PC-3 (cell line): ENCODE data around the gene NTNG1. TPM values are rescaled to one million over a fixed set of nuclear protein-coding genes. Genes with fewer than 3 reads are reported as not detected.

Experiments used
- ATAC-seq: fragments of 200-7000 bp; cut with Tn5 transposase; 2 replicates; pipeline ENCODE4 v1.9.1; 2020; ENCODE audit warnings: mild to moderate bottlenecking, moderate library complexity
- BruUV-seq: library from RNA; stranded (reverse); fragments of 400-500 nt; replicated peaks from 2 replicates; lab custom pipeline; 2021; lab: Mats Ljungman, UMichigan
- CTCF ChIA-PET: fragments of 300-600 bp; sonication (Branson Sonifier 250); formaldehyde crosslinking; loops from one replicate; lab custom pipeline; 2022; ENCODE audit warnings: antibody characterized with exemption; lab: Charles Lee
- POLR2A ChIA-PET: fragments of 300-600 bp; sonication (Branson Sonifier 250); formaldehyde crosslinking; loops from one replicate; lab custom pipeline; 2022; ENCODE audit warnings: antibody characterized with exemption; ENCODE audit not compliant: unreplicated experiment; lab: Charles Lee
- DNase-seq: peaks from one replicate; pipeline ENCODE4 v3.0.0-alpha.2; 2015
- H2AFZ ChIP-seq: fragments of 300-600 bp; sonication (generic); 2 replicates; pipeline ENCODE4 v1.6.0; 2016; ENCODE audit warnings: antibody characterized with exemption, low read length
- H3F3A ChIP-seq: fragments of 300-600 bp; sonication (generic); one replicate; pipeline ENCODE4 v1.6.0; 2017; ENCODE audit warnings: antibody characterized with exemption, low read length, control low read depth, mild to moderate bottlenecking; ENCODE audit not compliant: unreplicated experiment
- H3K27ac ChIP-seq: fragments of 300-600 bp; sonication (generic); 2 replicates; pipeline ENCODE4 v1.5.1; 2016; ENCODE audit warnings: mild to moderate bottlenecking, low read length
- H3K27me3 ChIP-seq: fragments of 300-600 bp; sonication (generic); 2 replicates; pipeline ENCODE4 v1.6.1; 2016; ENCODE audit warnings: low read length, mixed read lengths
- H3K36me3 ChIP-seq: fragments of 300-600 bp; sonication (generic); 2 replicates; pipeline ENCODE4 v1.6.1; 2016; ENCODE audit warnings: low read depth, mixed run types, low read length, mixed read lengths
- H3K4me1 ChIP-seq: fragments of 300-600 bp; sonication (generic); 2 replicates; pipeline ENCODE4 v1.5.1; 2016; ENCODE audit warnings: low read length; ENCODE audit not compliant: insufficient read depth
- H3K4me2 ChIP-seq: fragments of 300-600 bp; sonication (generic); 2 replicates; pipeline ENCODE4 v1.6.0; 2016; ENCODE audit warnings: low read length
- H3K4me3 ChIP-seq: fragments of 300-600 bp; sonication (generic); 2 replicates; pipeline ENCODE4 v1.5.1; 2016; ENCODE audit warnings: mild to moderate bottlenecking, low read length, mixed read lengths
- H3K79me2 ChIP-seq: fragments of 300-600 bp; sonication (generic); 2 replicates; pipeline ENCODE4 v1.6.1; 2017; ENCODE audit warnings: low read length, mixed read lengths
- H3K9ac ChIP-seq: fragments of 300-600 bp; sonication (generic); 2 replicates; pipeline ENCODE4 v1.6.0; 2016; ENCODE audit warnings: mild to moderate bottlenecking, low read length
- H3K9me2 ChIP-seq: fragments of 300-600 bp; sonication (generic); replicated peaks from 2 replicates; pipeline ENCODE4 v1.6.1; 2016; ENCODE audit warnings: mixed run types, low read length, mixed read lengths
- H3K9me3 ChIP-seq: fragments of 300-600 bp; sonication (generic); 2 replicates; pipeline ENCODE4 v1.6.1; 2016; ENCODE audit warnings: low read length, mixed read lengths
- H4K20me1 ChIP-seq: fragments of 300-600 bp; sonication (generic); 2 replicates; pipeline ENCODE4 v1.6.1; 2016; ENCODE audit warnings: low read length, mixed read lengths
- EZH2 ChIP-seq: fragments of 300-600 bp; sonication (generic); IDR thresholded peaks from one replicate; pipeline ENCODE4 v1.6.1; 2017; ENCODE audit warnings: antibody characterized with exemption, mild to moderate bottlenecking, low read length; ENCODE audit not compliant: unreplicated experiment
- EZH2phosphoT487 ChIP-seq: fragments of 300-600 bp; sonication (generic); IDR thresholded peaks from 2 replicates; pipeline ENCODE4 v1.6.1; 2018; ENCODE audit warnings: mild to moderate bottlenecking, antibody characterized with exemption, low read length, borderline replicate concordance
- intact Hi-C: fragments of 100-400 bp; cut with micrococcal nuclease; formaldehyde crosslinking; loops from 2 replicates; pipeline ENCODE4 v1.9.0; 2023
- total RNA-seq: library from RNA; depleted of rRNA; stranded (reverse); fragments of >200 nt; gene quantifications from 2 replicates; pipeline ENCODE4 v1.2.3, GENCODE V29; 2014
- TF ChIP-seq, protein P1 (sequence below): fragments of 300-600 bp; sonication (generic); conservative IDR thresholded peaks from 2 replicates; pipeline ENCODE4 v1.5.1; 2017; ENCODE audit warnings: antibody characterized with exemption, low read depth, mild to moderate bottlenecking, low read length

The NTNG1 gene
- total RNA-seq, 1 experiment from 2014 or later: 6.7 TPM

DNA sequence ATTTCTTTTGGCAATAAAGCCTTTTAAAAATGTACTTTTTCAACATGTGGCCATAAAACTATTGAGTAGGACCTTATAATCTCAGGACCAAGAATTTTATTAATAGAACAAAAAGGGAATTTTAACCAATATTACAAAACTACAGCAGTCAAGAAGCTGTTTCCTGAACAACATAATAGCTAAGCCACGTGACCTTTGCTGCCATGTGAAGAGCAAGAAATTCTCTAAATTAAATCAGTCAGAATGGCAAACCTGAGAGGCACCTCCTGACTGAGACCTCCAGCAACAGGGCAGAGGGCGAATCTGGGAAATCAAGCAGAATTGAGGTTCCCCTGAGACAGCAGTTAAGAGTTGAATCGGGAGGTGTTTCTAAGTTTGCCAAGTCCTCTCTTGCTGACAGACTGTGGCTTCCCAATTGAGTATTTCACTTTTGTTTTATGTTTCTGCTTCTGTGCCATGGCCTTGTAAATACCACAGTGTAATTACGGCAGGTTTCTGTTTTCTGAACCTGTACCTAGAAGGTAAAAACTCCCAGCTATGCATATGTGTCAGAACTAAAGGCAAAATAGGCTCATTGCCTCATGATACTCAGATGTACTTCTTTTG is 358.4 kb downstream of the NTNG1 start:
- Histone ChIP-seq H3K4me3 (no peak overlapping the region), H3K9me2 (no peaks in the 10 kb centered on the region), H3K4me1 (peaks cover 5% of the 10 kb centered on the region; the same call in 1 of the 2 replicates), H3K79me2 (no peaks in the 10 kb centered on the region), H3K36me3 (no peaks in the 10 kb centered on the region), H3K9ac (no peak overlapping the region), H3F3A (no peaks in the 10 kb centered on the region), H3K27me3 (no peaks in the 10 kb centered on the region), H4K20me1 (no peaks in the 10 kb centered on the region), H3K4me2 (no peak overlapping the region), H3K9me3 (no peaks in the 10 kb centered on the region), H3K27ac (no peak overlapping the region), H2AFZ (no peak overlapping the region)
- DNase-seq: no peak
- no TSS peak for BruUV-seq
- ChIA-PET CTCF (no interaction called here), POLR2A (no interaction called here)
- TF ChIP-seq EZH2phosphoT487: no peak
- TF ChIP-seq EZH2: no peak
- TF ChIP-seq, protein P1, sequence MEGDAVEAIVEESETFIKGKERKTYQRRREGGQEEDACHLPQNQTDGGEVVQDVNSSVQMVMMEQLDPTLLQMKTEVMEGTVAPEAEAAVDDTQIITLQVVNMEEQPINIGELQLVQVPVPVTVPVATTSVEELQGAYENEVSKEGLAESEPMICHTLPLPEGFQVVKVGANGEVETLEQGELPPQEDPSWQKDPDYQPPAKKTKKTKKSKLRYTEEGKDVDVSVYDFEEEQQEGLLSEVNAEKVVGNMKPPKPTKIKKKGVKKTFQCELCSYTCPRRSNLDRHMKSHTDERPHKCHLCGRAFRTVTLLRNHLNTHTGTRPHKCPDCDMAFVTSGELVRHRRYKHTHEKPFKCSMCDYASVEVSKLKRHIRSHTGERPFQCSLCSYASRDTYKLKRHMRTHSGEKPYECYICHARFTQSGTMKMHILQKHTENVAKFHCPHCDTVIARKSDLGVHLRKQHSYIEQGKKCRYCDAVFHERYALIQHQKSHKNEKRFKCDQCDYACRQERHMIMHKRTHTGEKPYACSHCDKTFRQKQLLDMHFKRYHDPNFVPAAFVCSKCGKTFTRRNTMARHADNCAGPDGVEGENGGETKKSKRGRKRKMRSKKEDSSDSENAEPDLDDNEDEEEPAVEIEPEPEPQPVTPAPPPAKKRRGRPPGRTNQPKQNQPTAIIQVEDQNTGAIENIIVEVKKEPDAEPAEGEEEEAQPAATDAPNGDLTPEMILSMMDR: no peak
- intact Hi-C loops: no loop called here
- no peak for ATAC-seq

DNA sequence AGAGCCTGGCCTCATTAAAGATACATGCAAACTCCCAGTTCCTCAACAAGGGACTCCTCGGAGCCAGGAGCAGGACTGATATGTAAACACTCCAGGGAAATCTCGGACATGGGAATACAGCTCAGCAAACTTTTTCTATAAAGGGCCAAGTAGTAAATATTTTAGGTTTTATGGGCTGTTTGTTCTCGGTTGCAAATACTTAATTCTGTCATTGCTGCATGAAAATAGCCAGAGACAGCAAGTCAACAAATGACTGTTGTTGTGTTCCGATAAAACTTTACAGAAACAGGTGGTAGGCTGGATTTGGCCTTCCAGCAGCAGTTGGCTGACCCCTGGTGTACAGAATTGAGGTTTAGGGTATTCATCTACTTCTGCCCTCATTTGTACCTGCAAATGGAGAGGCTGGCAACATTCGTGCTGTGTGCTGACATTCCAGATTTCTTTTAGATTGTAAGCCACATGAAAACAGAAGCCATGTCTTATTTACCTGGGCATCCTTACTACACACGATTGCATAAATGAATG is 360.3 kb downstream of the NTNG1 start:
- H2AFZ ChIP-seq: no peak overlapping the region
- H3K27me3 ChIP-seq: no peaks in the 10 kb centered on the region
- no peaks in the 10 kb centered on the region for H3K9me2 ChIP-seq
- BruUV-seq: no TSS peak
- no peaks in the 10 kb centered on the region for H3F3A ChIP-seq
- TF ChIP-seq, protein P1: no peak
- TF ChIP-seq EZH2phosphoT487: no peak
- no peak for TF ChIP-seq EZH2
- no peak overlapping the region for H3K27ac ChIP-seq
- DNase-seq: no peak
- H3K4me2 ChIP-seq: no peak overlapping the region
- no peaks in the 10 kb centered on the region for H3K36me3 ChIP-seq
- no peaks in the 10 kb centered on the region for H3K9me3 ChIP-seq
- no peaks in the 10 kb centered on the region for H3K79me2 ChIP-seq
- no peak overlapping the region for H3K9ac ChIP-seq
- peaks cover 5% of the 10 kb centered on the region; the same call in 1 of the 2 replicates for H3K4me1 ChIP-seq
- intact Hi-C loops: no loop called here
- POLR2A ChIA-PET: no interaction called here
- no peak for ATAC-seq
- CTCF ChIA-PET: no interaction called here
- no peaks in the 10 kb centered on the region for H4K20me1 ChIP-seq
- no peak overlapping the region for H3K4me3 ChIP-seq

DNA sequence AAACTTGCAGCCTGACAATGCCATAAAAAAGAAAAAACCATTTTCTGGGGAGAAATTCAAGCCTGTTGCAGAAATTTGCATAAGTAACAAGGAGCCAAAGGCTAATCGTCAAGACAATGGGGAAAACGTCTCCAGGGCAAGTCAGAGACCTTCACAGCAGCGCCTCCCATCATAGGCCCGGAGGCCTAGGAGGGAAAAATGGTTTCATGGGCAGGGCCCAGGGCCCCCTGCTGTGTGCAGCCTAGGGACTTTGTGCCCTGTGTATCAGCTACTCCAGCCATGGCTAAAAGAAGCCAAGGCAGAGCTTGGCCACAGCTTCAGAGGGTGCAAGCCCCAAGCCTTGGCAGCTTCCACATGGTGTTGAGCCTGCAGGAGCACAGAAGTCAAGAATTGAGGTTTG is 369.5 kb downstream of the NTNG1 start:
- no peaks in the 10 kb centered on the region for H3K79me2 ChIP-seq
- no peak overlapping the region for H3K4me2 ChIP-seq
- TF ChIP-seq EZH2 (no peak), EZH2phosphoT487 (no peak)
- TF ChIP-seq, protein P1: no peak
- no peak overlapping the region for H2AFZ ChIP-seq
- no peak overlapping the region for H3K9ac ChIP-seq
- no peaks in the 10 kb centered on the region for H4K20me1 ChIP-seq
- H3K9me2 ChIP-seq: no peaks in the 10 kb centered on the region
- H3F3A ChIP-seq: no peaks in the 10 kb centered on the region
- no peak overlapping the region for H3K27ac ChIP-seq
- ATAC-seq (no peak), DNase-seq (no peak)
- H3K4me1 ChIP-seq: no peaks in the 10 kb centered on the region
- CTCF ChIA-PET: no interaction called here
- H3K36me3 ChIP-seq: no peaks in the 10 kb centered on the region
- H3K27me3 ChIP-seq: no peaks in the 10 kb centered on the region
- BruUV-seq: no TSS peak
- H3K9me3 ChIP-seq: no peaks in the 10 kb centered on the region
- no peak overlapping the region for H3K4me3 ChIP-seq
- intact Hi-C loops: no loop called here
- POLR2A ChIA-PET: no interaction called here
